ENCODE measurements around the gene HRH4.

HRH4 gene

GRCh38 chr18:24475926-24476589, 15.6 kb downstream of the HRH4 start:
- Histone ChIP-seq H3K4me3 (no peak overlapping the region), H3K27ac (no peak overlapping the region)
- TF ChIP-seq CTCF (IDR thresholded peaks at IDR 0.05) = no peak
- DNase-seq (ENCODE audit: low spot score) = no peak

GRCh38 chr18:24479371-24479770, 18.9 kb downstream of the HRH4 start:
- H3K4me3 ChIP-seq = no peak overlapping the region
- DNase-seq (ENCODE audit: low spot score) = no peak
- no peak for TF ChIP-seq CTCF (IDR thresholded peaks at IDR 0.05)
- no peak overlapping the region for H3K27ac ChIP-seq

GRCh38 chr18:24482821-24483220, 22.4 kb downstream of the HRH4 start:
- no peak overlapping the region for H3K27ac ChIP-seq
- no peak overlapping the region for H3K4me3 ChIP-seq
- no peak for TF ChIP-seq CTCF (IDR thresholded peaks at IDR 0.05)
- DNase-seq (ENCODE audit: low spot score) = no peak

- H3K4me3 ChIP-seq = no peak overlapping the region
- TF ChIP-seq CTCF (IDR thresholded peaks at IDR 0.05) = no peak
- no peak for DNase-seq (ENCODE audit: low spot score)
- no peak overlapping the region for H3K27ac ChIP-seq
Observed at GRCh38 chr18:24485681-24486080, 25.2 kb downstream of the HRH4 start.

- no peak for TF ChIP-seq CTCF (IDR thresholded peaks at IDR 0.05)
Observed at GRCh38 chr18:24486684-24487083, 26.2 kb downstream of the HRH4 start.

GRCh38 chr18:24488824-24489493, 28.5 kb downstream of the HRH4 start:
- no peak overlapping the region for H3K4me3 ChIP-seq
- TF ChIP-seq CTCF (IDR thresholded peaks at IDR 0.05) = peak; percentile 62
- DNase-seq (ENCODE audit: low spot score) = no peak
- H3K27ac ChIP-seq = no peak overlapping the region

More at GRCh38 chr18:24486684-24487083, 26.2 kb downstream of the HRH4 start:
- no peak overlapping the region for H3K27ac ChIP-seq
- DNase-seq (ENCODE audit: low spot score) = peak; percentile 16
- H3K4me3 ChIP-seq = no peak overlapping the region

- DNase-seq (ENCODE audit: low spot score) = no peak
- no peak overlapping the region for H3K4me3 ChIP-seq
- no peak for TF ChIP-seq CTCF (IDR thresholded peaks at IDR 0.05)
- H3K27ac ChIP-seq = no peak overlapping the region
Observed at GRCh38 chr18:24490539-24490938, 30.1 kb downstream of the HRH4 start.
